Kidney capillary endothelial cell (primary cell): ENCODE data around the gene MAN2A1.
A peak's percentile ranks its signal among the peaks of the same experiment; 100 is the strongest.
"Not testable (repeated sequence)": the region's sequence is repeated elsewhere in the genome, so short reads cannot be mapped to it uniquely, and the experiment has no call there.

Source experiments
- DNase-seq: peaks from one replicate; pipeline ENCODE4 v3.0.0-alpha.2; 2018; ENCODE audit warnings: low spot score

Gene MAN2A1

DNA sequence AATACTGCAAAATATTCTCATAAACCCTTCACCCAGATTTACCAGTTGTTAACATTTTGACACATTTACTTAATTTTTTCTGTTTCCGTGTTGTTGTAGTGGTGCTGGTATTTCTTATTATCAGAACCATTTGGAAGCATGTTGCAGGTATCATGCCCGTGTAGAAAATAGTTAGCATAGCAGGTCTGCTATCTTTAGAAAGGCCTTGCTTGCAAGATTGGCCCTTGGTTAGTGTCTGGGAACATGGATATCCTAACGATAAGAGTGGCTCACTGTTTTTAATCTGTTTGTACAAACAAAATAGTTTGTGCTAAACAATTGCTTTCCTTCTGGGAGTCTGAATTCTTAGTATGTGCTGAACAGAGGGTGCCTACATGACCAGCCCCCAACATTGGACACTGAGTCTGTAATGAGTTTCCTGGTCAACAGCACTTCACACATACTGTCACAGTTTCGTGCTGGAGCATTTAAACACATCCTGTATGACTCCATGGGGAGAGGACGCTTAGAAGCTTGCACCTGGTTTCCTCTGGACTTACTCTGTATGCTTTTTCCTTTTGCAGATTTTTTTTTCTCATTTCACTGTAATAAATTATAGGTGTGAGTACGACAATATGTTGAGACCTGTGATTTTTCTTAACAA is 66.9 kb downstream of the MAN2A1 start:
- peak; percentile 67 for DNase-seq

DNA sequence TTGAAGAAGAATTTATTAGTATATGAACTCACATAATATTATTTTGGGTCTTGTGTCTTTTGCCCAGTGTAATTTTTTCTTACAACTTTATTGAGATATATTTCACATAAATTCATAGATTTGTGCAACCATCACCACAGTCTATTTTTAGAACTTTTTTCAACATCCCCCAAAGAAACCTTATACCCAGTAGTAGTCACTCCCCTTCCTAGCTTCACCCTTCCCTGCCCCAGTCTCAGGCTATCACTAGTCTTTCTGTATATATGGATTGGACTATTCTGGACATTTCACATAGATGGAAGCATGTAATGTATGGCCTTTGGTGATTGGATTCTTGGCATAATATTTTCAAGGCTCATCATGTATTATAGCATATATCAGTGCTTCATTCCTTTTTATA is 67.8 kb downstream of the MAN2A1 start:
- DNase-seq, result no peak

DNA sequence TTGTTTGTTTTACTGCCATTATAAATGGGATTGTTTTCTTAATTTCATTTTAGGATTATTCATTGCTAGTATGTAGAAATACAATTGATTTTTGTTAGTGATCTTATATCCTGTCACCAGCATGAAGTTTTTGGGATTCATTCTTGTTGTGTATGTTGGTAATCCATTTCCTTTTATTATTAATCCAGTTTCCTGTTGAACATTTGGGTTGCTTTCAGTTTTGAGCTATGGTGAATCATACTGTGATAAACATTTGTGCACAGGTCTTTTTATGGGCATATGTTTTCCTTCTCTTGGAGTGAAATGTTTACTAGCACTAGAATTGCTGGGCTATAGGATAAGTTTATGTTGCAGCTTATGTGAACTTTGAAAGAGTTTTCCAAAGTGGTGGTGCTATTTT is 69.6 kb downstream of the MAN2A1 start:
- DNase-seq, result peak; percentile 80

DNA sequence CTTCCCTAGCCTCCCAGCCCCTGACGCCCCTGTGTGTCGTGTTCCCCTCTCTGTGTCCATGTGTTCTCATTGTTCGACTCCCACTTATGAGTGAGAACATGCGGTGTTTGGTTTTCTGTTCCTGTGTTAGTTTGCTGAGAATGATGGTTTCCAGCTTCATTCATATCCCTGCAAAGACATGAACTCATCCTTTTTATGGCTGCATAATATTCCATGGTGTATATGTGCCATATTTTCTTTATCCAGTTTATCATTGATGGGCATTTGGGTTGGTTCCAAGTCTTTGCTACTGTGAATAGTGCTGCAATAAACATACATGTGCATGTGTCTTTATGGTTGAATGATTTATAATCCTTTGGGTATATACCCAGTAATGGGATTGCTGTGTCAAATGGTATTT is 70.4 kb downstream of the MAN2A1 start:
- not testable (repeated sequence) for DNase-seq

DNA sequence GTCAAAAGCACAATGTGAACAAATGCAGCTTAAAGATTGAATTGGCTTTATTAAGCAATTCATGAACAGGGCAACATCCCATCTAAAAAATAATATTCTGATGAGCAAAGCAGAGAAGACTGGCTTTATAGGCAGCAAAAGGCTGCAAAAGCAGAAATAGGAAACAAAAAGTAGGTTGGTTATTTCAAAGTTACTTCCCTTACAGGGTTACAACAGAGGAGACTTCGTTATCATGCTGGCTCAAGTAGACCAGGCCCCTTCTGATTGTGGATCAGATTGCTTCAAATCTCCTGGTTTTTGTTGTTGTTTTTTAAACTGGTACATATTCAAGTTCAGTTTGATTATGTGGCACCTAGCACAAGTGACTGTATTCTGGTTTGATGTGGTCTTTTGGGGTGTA is 73.1 kb downstream of the MAN2A1 start:
- DNase-seq, result no peak

DNA sequence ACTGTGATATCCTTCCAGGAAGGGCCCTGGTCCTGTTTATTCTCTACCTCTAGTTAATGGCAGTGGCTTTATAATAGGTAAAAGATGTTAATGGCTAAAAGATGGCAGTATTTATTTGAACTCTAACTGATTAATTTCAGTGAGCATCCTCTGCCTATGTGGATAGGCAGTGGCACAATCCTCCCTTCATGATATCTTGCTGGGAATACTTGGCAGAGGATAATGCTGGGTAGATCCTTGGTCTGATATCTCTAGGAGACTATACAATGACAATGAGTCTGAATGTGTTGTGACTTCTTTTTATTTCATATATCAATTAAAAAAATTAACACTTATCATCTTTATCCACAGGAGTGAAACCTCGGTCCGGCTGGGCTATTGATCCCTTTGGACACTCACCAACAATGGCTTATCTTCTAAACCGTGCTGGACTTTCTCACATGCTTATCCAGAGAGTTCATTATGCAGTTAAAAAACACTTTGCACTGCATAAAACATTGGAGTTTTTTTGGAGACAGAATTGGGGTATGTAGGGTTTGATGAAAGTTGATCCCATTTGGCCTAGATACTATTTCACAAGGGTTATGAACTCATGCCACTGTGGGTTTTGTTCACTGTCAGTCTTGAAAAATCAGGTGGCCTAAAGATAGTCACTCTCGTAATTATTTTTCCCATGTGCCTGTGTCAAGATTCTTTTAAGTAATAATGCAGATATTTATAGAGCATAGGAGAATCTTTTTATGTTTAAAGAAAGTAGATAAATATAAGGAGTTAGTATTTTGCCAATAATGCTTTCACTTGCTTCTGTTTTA is 77.7 kb downstream of the MAN2A1 start:
- no peak for DNase-seq

DNA sequence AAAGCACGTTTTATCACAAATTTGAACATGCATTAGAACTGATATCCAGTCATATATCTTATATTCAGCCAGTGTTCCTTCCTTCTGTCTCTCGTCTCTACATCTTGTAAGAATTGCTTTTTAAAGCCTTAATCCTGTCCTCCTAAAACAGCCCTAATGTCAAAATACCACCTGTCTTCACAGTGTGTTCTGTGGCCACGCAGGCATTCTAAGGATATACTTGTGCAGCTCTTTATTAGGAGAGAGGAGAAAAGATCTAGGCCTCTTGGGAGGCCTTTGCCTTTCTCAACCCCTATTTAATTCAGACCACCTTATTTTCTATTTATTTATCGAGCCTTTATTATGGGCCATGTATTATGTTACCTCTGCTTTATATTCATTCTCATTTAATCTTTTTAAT is 78.3 kb downstream of the MAN2A1 start:
- DNase-seq, result no peak

DNA sequence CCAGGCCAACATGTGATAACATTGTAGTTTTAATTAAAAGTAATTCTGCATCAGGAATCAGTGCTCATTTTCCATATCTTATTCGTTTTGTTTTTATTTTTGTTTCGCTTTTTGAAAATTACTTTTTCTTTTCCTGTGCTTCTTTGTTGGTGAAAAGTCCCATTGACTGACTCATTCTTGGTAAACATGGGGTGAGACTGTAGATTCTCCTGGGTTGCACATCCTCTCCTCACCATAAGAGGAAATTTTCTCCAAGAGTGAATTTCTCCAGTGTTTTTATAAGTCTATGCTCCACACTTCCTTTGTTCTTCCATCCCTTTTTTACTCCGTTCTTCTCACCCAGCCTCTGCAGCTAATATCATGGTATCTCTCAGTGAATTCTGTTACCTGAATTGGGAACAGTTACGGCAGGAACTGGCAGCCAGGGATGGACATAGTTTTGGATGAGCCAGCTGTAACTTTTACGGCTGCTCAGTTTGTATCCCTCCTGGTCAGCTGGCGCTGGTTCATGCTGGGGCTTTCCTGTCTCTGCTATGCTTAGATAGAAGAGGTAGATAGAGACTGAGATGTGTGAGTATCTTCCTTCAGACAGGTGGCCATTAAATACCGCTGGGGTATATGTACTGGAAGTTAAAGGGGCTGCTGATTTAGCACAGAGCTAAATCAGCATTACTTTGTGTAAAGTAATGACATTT is 80.0 kb downstream of the MAN2A1 start:
- DNase-seq, result no peak

DNA sequence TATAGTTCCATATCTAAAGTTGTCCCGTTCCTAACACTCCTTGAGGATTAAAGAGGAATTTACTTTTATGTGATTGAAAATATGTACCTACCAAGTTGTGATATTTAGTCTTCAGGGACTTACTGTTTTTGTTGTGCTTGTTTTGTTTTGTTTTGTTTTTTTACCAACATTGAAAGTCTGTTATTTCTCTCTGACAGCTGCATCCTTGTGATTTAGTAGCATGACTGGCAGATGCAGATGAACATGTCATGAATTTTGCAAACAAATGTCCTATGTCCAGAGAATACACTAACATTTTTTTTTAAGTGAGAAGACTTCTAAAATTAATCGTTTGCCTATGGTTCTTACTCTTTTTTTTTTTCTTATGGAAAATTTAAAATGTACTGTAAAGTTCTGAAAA is 85.4 kb downstream of the MAN2A1 start:
- no peak for DNase-seq

DNA sequence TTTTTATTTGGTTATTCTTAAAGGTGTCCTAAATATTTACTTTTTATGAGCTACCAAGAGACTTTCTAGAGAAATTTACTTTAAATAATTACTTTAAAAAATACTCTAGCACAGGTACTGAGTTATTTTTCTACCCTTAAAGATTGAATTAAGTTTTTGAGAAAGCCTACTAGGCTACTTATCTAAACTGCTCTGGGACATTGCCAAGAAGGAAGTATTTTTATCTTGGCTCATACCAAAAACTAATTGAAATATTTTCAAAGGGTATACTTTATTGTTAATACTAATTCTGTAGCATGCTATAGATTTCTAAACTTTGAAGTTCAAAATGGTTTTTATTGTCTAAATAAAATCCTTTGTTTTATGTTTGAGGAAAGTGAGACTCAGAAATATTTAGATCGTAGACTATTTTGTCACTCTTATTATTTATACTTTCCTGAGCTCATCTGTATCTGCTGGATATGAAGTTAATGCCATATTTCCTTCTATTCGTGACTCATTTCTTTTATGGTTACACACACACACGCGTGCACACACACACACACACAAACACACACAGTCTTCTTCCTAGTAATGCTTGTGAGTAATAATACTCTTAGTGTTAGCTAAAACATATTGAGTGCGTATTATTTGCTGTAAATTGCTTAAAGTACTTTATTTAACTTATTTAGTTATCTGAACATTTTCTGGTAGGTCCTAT is 89.5 kb downstream of the MAN2A1 start:
- DNase-seq, result peak; percentile 53

DNA sequence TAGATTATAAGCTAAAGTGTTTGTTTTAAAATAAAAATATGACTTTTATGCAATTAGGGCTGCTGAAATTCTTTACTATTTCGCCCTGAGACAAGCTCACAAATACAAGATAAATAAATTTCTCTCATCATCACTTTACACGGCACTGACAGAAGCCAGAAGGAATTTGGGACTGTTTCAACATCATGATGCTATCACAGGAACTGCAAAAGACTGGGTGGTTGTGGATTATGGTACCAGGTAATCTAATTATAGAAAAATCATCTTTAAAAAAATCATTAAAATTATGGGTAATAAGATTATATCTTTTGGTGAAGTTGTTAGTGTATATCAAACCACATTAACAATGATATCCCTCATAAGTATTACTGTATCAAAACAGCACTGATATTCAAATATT is 95.0 kb downstream of the MAN2A1 start:
- DNase-seq, result no peak

DNA sequence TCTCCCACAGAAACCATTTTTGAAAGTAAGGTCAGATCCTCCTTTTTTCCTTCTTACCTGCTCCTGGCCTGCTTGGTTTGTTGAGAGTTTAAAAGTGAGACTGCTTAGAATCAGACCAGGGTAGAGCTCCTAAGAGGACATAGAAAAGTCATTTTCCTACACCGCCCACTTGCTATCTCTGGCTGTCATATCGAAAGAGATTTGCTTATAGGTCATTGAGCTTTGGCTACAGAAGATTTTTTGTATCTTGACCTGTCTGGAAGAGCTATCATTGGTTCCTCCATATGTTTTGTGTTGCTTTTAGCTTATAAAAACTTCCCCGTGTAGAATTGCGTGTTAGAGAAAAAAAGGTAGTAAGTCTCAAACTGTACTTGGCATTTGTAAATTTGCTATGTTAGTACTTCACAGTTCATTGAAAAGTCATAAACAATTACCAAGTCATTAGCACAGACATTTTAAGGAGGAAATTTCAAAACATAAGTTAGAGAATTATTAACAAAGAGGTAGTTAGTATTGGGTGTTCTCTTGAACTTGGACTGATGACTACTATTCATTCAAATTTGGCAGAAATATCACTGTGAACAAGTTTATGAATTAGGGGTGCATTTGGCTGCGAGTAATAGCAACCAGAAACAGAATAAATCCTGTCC is 96.6 kb downstream of the MAN2A1 start:
- no peak for DNase-seq

DNA sequence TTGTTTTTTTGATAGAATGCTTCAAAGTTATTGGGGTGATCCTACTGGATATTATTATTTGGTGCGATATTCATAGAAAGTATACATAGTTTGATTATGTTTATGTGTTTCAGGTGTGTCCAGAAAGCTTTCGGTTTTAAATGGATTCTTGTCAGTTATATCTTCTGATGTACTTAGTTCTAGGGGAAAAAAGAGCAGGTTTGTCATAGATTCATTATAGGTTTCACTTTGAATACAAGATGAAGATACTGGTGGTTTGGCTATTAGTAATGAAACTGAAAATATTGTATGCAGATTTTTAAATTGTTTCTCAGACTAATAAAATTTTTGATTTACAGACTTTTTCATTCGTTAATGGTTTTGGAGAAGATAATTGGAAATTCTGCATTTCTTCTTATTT is 98.9 kb downstream of the MAN2A1 start:
- DNase-seq, result no peak

DNA sequence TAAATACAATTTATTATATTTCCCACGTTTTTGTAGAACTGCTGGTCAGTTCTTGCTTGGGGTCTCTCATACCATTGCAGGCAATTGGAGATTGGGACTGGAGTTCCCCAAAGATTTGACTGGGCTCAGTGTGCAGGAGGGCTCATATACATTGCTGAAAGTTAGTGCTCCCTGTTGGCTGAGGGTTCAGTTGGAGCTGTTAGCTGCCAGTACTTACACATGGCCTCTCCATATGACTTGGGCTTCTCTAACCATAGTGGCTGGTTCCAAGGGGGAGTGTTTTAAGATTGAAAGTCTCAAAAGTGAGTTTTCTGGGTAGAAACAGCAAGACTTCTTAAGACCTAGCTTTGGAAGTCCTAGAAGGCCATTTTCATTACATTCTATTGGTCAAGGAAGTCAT is 102.9 kb downstream of the MAN2A1 start:
- DNase-seq, result no peak

DNA sequence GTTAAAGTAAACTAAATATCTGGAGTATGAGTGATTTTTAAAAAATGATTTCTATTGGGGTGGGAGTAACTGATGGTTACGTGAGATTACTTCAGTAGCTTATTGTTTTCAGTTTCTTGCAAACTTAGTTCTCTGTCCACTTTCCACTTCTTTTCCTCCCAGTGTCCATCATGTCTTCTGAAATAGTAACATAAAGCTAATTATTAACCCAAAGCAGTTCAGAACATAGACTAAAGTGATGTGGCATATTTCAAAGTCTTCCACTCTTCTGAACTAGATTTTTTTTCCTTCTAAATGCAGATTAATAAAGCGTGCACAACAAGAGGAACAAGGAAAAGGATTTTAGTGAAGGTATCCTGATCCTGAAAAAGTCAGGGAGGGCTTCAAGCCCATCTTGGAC is 114.1 kb downstream of the MAN2A1 start:
- no peak for DNase-seq

DNA sequence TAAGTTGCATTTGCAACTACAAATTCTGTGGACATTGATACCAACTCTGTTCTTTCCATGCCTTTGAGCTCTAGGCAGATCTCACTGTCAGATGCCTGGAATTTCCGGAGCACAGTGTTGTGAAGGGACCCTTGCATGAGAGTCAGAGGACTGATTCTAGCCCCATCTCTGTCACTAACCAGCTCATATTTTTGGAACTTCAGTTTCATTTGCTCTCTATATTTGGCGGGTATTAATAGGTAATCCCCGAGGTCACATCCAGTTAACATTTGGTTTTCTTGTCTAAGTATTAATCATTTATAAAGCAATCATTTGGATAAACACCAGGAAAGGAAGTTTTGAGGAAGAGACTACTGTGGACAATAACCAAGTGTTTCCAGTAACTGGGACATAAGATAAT is 115.7 kb downstream of the MAN2A1 start:
- peak; percentile 10 for DNase-seq

DNA sequence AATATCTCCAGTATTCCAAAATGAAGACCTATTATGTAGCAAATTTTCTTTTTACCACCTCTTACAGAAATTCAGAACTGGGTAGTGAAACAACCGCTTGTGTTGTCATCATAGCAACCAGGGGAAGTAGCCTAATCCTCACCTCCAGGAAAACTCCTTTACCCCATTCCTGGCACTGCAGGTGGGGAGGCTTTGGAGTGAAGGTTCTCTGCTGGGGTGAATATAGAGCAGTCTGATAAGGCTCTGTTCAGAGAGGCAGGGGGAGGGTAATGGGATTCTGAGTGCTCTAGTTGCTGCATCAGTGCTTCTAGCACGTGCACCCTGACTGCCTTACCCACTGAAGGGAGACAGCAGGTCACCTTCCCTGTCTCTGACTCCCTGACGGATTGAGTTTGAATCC is 116.2 kb downstream of the MAN2A1 start:
- no peak for DNase-seq

DNA sequence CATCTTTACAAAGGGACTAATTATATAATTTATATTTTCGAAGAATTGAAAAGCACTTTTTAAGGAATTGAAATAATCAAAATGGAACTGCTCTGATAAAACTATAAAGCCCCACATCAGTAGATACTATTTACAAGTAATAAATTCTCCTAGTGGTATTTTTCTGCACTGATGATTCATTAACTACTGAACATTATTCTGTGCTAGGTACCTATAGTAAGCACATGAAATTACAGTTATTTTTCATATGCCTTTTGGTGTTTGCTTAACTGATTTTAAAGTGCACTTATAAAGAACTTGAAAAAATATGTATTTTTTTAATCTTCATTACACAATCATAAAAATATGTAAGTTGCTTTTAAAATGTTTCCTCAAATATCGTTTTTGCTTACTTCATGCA is 123.0 kb downstream of the MAN2A1 start:
- DNase-seq, result no peak

DNA sequence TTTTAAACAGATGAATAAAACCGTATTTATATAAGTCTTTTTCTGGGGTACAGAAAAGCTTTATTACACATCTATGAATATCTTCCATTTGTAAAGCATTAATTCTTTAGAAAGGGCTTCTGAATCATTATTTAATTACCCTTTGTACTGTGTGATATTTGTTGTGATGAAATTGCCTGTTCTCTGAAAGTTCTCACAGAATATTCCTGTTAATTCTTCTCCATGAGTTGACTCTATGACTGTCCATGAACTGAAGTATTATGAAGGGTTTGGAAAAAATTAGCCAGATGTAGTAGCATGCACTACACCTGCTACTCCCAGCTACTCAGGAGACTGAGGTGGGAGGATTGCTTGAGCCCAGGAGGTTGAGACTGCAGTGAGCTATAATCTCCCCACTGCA is 127.0 kb downstream of the MAN2A1 start:
- DNase-seq, result no peak

DNA sequence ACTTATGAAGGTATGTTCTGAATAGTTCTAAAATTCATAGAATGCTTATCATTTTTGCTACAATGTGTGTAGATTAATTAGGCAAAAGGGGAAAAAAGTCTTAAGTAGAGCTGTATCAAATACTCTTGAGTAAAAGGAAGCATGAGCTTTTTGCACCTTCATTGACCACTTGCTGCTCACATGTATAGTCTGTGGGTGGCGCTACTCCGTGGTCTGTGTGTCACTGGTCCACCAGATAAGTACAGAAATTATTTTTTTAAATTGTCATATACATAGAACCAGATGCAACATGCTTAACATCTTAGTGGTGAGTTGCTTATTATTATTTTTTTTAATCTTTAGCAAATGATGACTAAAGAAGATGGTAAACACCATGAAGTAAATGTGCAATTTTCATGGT is 130.2 kb downstream of the MAN2A1 start:
- DNase-seq, result no peak

DNA sequence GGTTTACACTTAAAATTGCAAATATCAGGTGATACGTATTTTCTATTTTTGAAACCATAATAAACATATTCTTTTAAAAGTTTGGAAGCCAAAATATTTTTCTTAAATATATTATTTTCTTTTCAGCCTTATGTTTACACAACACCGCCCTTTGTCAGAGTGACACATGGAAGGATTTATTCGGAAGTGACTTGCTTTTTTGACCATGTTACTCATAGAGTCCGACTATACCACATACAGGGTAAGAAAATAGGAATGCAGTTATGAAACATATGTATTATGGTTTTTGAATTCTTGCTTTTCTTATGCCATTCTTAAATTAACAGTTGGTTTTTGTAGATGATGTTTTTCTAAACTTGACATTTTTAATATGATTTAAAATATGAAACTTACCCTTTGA is 133.9 kb downstream of the MAN2A1 start:
- DNase-seq, result no peak

DNA sequence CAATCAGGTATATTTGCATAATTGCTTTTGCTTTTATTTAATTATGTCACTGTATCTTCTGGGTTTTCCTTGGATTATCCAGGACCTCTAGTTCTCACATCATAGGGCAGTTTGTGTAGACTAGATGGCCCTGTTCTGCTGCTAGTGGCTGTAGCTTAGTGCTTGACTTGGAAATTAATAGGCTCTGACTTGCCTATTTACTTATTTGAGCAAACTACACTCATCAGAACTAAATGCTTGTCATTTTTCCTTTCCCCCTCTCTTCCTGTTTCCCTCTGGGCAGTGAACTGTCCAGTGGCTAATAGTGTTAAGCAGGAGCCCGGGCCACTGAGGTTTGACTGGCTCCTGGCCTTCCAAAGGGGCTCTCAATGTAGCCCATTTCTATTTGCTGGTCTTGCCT is 135.7 kb downstream of the MAN2A1 start:
- no peak for DNase-seq
